HG03196 (cell line): ENCODE data around the gene SLC35G2.
A peak's percentile ranks its signal among the peaks of the same experiment; 100 is the strongest.
"Not testable (repeated sequence)": the region's sequence is repeated elsewhere in the genome, so short reads cannot be mapped to it uniquely, and the experiment has no call there.

Experiments
- ATAC-seq: cut with Tn5 transposase; IDR thresholded peaks from one replicate; pipeline ENCODE4 v1.9.1; 2021; ENCODE audit not compliant: unreplicated experiment

Gene SLC35G2

GRCh38 chr3:136885357-136886213 lies 66.7 kb downstream of the SLC35G2 start:
- ATAC-seq, result peak; percentile 41

GRCh38 chr3:136889947-136890346 lies 71.0 kb downstream of the SLC35G2 start:
- no peak for ATAC-seq

- ATAC-seq, result no peak
These were observed 73.3 kb downstream of the SLC35G2 start for GRCh38 chr3:136891934-136892855.

GRCh38 chr3:136893848-136894443 lies 75.0 kb downstream of the SLC35G2 start:
- ATAC-seq, result no peak

GRCh38 chr3:136897171-136897570 lies 78.2 kb downstream of the SLC35G2 start:
- not testable (repeated sequence) for ATAC-seq

- no peak for ATAC-seq
These were observed 79.6 kb downstream of the SLC35G2 start for GRCh38 chr3:136898549-136898948.

GRCh38 chr3:136898954-136899353 lies 80.0 kb downstream of the SLC35G2 start:
- ATAC-seq, result no peak

- no peak for ATAC-seq
These were observed 80.8 kb downstream of the SLC35G2 start for GRCh38 chr3:136899622-136900158.

- ATAC-seq, result not testable (repeated sequence)
These were observed 81.8 kb downstream of the SLC35G2 start for GRCh38 chr3:136900694-136901093.

GRCh38 chr3:136901391-136901790 lies 82.5 kb downstream of the SLC35G2 start:
- no peak for ATAC-seq

GRCh38 chr3:136902530-136902929 lies 83.6 kb downstream of the SLC35G2 start:
- not testable (repeated sequence) for ATAC-seq

- ATAC-seq, result no peak
These were observed 85.0 kb downstream of the SLC35G2 start for GRCh38 chr3:136903899-136904298.

- no peak for ATAC-seq
These were observed 85.8 kb downstream of the SLC35G2 start for GRCh38 chr3:136904746-136905145.
